Measurements from ENCODE around the gene TNFRSF4.
A peak's percentile ranks its signal among the peaks of the same experiment; 100 is the strongest.

The TNFRSF4 gene

GRCh38 chr1:1208713-1209433 is 5.1 kb downstream of the TNFRSF4 start:
- H3K4me3 ChIP-seq (IDR thresholded peaks at IDR 0.05; ENCODE audit: insufficient read depth, low read depth, low read length): no peak overlapping the region
- peaks cover 56% of the 10 kb centered on the region for H3K27me3 ChIP-seq (ENCODE audit: insufficient read depth, low read depth)
- H3K9ac ChIP-seq: no peak overlapping the region
- H3K4me2 ChIP-seq: peak overlapping the region; percentile 57; the same call in 1 of the 2 replicates
- no peaks in the 10 kb centered on the region for H3K36me3 ChIP-seq (ENCODE audit: insufficient read depth)
- no peaks in the 10 kb centered on the region for H3K79me2 ChIP-seq (ENCODE audit: insufficient read depth, low read depth)
- H3K4me1 ChIP-seq (ENCODE audit: low read depth, poor library complexity, severe bottlenecking): peaks cover 26% of the 10 kb centered on the region
- H4K20me1 ChIP-seq (ENCODE audit: insufficient read depth): no peaks in the 10 kb centered on the region
- no peak overlapping the region for H3K27ac ChIP-seq
- TF ChIP-seq CTCF (conservative IDR thresholded peaks at IDR 0.05; ENCODE audit: low read depth, low read length): no peak
- peak overlapping the region; percentile 42; the same call in 1 of the 2 replicates for H2AFZ ChIP-seq (ENCODE audit: low read depth)

- Histone ChIP-seq H3K36me3 (ENCODE audit: insufficient read depth) (no peaks in the 10 kb centered on the region), H3K9ac (no peak overlapping the region), H4K20me1 (ENCODE audit: insufficient read depth) (no peaks in the 10 kb centered on the region), H2AFZ (ENCODE audit: low read depth) (no peak overlapping the region), H3K27me3 (ENCODE audit: insufficient read depth, low read depth) (peaks cover 69% of the 10 kb centered on the region), H3K4me1 (ENCODE audit: low read depth, poor library complexity, severe bottlenecking) (peaks cover 26% of the 10 kb centered on the region), H3K4me2 (no peak overlapping the region; the same call in 1 of the 2 replicates), H3K4me3 (IDR thresholded peaks at IDR 0.05; ENCODE audit: insufficient read depth, low read depth, low read length) (no peak overlapping the region), H3K79me2 (ENCODE audit: insufficient read depth, low read depth) (no peaks in the 10 kb centered on the region), H3K27ac (no peak overlapping the region)
- no peak for TF ChIP-seq CTCF (conservative IDR thresholded peaks at IDR 0.05; ENCODE audit: low read depth, low read length)
Observed at GRCh38 chr1:1207571-1207892, 6.4 kb downstream of the TNFRSF4 start.

GRCh38 chr1:1206966-1207531 is 6.9 kb downstream of the TNFRSF4 start:
- TF ChIP-seq CTCF (conservative IDR thresholded peaks at IDR 0.05; ENCODE audit: low read depth, low read length): no peak
- Histone ChIP-seq H3K4me1 (ENCODE audit: low read depth, poor library complexity, severe bottlenecking) (peaks cover 26% of the 10 kb centered on the region), H4K20me1 (ENCODE audit: insufficient read depth) (no peaks in the 10 kb centered on the region), H3K79me2 (ENCODE audit: insufficient read depth, low read depth) (no peaks in the 10 kb centered on the region), H3K36me3 (ENCODE audit: insufficient read depth) (no peaks in the 10 kb centered on the region), H2AFZ (ENCODE audit: low read depth) (no peak overlapping the region), H3K27ac (no peak overlapping the region), H3K4me3 (IDR thresholded peaks at IDR 0.05; ENCODE audit: insufficient read depth, low read depth, low read length) (no peak overlapping the region), H3K4me2 (peak overlapping the region; percentile 5; the same call in 1 of the 2 replicates), H3K9ac (no peak overlapping the region), H3K27me3 (ENCODE audit: insufficient read depth, low read depth) (peaks cover 69% of the 10 kb centered on the region)

GRCh38 chr1:1206376-1206965 is 7.5 kb downstream of the TNFRSF4 start, which contains the start of gene TNFRSF18:
Gene TNFRSF18, minus strand, starts transcription at chr1:1206592. Its CDS starts 21 bp downstream, at chr1:1206571.
- Histone ChIP-seq H3K4me2 (peak within 1 kb of the TSS; percentile 5; the same call in 1 of the 2 replicates), H3K9ac (no peak within 1 kb of the TSS), H3K4me3 (IDR thresholded peaks at IDR 0.05; ENCODE audit: insufficient read depth, low read depth, low read length) (no peak within 1 kb of the TSS)

More at GRCh38 chr1:1206376-1206965, 7.5 kb downstream of the TNFRSF4 start, which contains the start of gene TNFRSF18:
- no peaks in the 10 kb centered on the region for H3K79me2 ChIP-seq (ENCODE audit: insufficient read depth, low read depth)
- H2AFZ ChIP-seq (ENCODE audit: low read depth): no peak within 1 kb of the TSS
- peaks cover 70% of the 10 kb centered on the region for H3K27me3 ChIP-seq (ENCODE audit: insufficient read depth, low read depth)
- H3K4me1 ChIP-seq (ENCODE audit: low read depth, poor library complexity, severe bottlenecking): peaks cover 26% of the 10 kb centered on the region
- H4K20me1 ChIP-seq (ENCODE audit: insufficient read depth): no peaks in the 10 kb centered on the region
- H3K36me3 ChIP-seq (ENCODE audit: insufficient read depth): no peaks in the 10 kb centered on the region
- TF ChIP-seq CTCF (conservative IDR thresholded peaks at IDR 0.05; ENCODE audit: low read depth, low read length): no peak
- no peak within 1 kb of the TSS for H3K27ac ChIP-seq

All from KMS-11 (cell line).